VCaP (cell line): Measurements from ENCODE around the gene RIMBP3B.
"Not testable (repeated sequence)": the region's sequence is repeated elsewhere in the genome, so short reads cannot be mapped to it uniquely, and the experiment has no call there.

Experiments used
- H3K27ac ChIP-seq: fragments of 450-650 bp; 2 replicates; pipeline ENCODE4 v1.5.1; 2017

Gene RIMBP3B

GRCh38 chr22:21383701-21384467 is at the start of gene RIMBP3B:
RIMBP3B (plus strand) TSS chr22:21383751; CDS start chr22:21383859, 108 bp downstream.
- H3K27ac ChIP-seq = not testable (repeated sequence)

DNA sequence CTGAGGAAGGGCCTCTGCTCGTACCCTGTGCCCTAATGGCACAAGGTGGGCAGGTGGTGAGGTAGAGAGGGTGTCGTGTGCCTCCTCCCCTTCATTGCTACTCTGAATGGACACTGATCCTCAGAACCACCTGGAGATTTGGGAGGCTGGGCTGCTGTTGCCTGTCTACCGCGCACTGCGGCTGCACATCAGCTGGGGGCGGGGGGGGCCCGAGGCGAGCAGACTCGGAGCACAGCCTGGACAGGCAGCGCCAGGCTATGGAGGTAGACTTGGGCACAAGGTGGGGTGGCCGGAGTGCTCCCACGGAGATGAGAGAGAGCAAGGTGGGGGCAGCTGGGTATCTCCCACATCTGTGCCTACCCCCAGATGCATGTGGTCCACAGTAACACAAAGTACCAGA is 26.0 kb upstream of the RIMBP3B start:
- H3K27ac ChIP-seq = not testable (repeated sequence)

DNA sequence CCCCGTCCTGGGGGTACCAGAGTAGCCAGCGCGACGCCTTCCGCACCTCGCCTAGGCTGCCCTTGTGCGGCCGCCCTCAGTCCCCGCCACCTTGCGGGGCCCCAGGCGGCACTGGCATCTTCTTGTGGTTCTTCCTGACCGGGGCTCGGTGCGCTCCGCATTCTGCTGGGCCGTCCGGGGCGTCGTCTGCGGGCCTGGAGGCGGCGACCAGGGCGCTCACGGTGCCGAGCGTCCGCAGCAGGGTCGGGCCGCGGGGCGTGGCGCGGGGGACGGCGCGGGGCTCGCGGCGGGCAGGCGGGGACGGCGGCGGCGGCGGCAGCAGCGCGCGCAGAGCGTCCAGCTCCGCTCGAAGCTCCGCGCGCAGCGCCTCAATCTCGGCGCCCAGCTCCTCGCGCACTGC is 23.0 kb upstream of the RIMBP3B start:
- H3K27ac ChIP-seq = not testable (repeated sequence)

DNA sequence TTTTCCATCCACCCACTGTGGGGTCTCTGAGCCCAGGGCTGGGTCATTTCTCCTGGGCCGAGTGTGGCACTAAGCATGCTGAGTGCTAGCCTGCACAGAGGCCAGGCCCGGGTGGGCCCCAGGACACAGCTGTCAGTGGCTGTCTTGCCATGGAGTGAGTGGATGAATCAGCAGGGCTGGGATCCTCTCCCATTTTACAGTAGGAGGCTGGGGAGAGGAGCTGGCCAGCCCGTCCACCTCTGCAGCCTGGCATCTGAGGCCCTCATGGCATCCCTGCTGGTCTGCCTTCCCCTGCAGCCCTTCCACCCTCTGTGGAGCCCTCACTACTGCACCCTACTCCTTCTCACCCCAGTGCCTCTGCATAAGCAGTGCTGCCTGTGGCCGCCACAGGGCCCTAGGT is 21.1 kb upstream of the RIMBP3B start:
- not testable (repeated sequence) for H3K27ac ChIP-seq

DNA sequence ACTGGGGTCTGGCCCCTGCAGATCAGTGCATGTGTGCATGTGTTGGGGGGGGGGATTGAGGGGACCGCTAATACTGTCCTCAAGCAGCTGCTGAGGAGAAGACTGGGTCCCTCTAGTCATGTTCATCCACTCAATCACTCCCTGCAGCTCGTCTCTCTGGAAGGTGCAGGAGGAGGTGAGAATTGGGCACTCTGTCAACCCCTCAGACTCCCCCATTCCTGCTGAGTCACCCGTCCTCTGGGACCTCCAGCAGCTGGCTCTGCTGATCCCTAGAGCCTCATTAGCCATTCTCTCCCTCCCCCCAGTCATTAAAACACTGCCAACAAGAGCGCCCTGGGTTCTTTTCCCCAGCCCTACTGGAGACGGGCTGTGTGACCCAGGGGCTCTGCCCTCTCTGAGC is 20.5 kb upstream of the RIMBP3B start:
- H3K27ac ChIP-seq = not testable (repeated sequence)

GRCh38 chr22:21363803-21364202 is 19.7 kb upstream of the RIMBP3B start:
- not testable (repeated sequence) for H3K27ac ChIP-seq

DNA sequence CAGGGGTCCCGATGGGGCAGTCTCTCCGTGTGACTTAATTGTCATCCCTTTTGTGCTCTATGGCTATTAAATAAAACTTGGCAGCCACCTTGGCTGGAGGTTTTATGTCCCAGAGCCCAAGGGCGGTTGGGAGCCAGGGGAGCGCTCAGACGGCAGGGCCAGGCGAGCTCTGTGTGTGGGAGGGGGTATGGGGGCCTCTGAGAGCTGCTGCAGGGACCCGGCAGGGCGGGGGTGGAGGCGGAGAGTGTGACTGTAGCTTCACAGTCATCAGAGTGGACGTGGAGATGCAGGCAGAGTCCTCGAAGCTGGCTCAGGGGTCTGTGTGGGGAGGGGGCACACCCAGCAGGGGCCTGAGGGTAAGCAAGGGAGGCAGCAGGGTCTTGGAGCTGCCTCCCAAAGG is 19.2 kb upstream of the RIMBP3B start:
- H3K27ac ChIP-seq = not testable (repeated sequence)

GRCh38 chr22:21365337-21365736 is 18.2 kb upstream of the RIMBP3B start:
- H3K27ac ChIP-seq = not testable (repeated sequence)

DNA sequence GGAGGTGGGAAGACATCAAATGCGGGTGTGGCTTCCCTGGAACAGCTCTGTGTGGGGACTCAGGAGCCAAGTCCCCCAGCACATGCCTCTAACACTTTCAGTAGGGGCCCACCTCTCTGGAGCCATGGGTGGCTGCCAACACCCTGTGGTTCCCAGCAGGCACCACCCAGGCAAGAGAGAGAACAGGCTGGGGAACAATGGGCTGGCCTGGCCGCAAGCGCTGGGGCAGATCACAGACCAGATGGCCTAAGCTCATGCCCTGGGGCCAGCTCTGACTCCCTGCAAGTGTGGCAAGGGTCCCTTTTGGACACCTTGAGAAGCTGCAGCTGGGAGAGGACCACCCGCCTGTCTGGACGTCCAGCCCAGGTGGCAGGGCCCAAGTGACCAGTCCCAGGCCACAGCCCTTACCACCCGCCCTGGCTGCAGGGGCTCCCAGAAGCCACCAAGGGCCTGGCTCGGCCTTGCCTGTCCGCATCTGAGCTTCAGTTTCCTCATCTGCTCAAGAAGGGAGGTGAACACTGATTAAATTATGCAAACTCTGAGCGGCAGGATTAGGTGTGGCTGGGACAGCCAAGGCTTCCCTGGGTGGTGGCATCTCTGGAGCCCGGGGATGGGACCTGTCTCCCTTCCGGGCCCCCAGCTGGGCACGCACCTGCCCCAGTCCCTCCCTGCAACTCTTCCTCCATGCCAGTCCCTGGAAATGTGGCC is 14.8 kb upstream of the RIMBP3B start:
- H3K27ac ChIP-seq = not testable (repeated sequence)

DNA sequence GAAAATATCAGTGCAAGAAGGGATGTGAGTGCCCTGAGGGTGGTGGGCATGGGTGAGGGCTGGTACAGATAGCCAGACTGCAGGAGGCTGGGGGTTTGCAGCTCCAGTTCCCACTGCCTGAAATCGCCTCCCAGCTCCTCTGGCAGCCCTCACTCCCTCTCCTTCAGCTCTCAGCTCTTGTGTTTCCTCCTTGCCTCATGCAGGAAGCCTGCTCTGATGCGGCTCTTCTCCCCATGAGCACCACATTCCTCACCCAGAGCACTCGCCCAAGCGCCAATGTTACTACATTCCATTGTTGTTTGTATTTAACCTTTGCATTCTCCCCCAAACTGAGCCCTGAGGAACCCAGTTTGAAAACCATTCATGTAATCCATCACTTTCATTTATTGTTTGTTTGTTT is 7.7 kb upstream of the RIMBP3B start:
- not testable (repeated sequence) for H3K27ac ChIP-seq

GRCh38 chr22:21384468-21385357 is 1.2 kb downstream of the RIMBP3B start:
- H3K27ac ChIP-seq = not testable (repeated sequence)

DNA sequence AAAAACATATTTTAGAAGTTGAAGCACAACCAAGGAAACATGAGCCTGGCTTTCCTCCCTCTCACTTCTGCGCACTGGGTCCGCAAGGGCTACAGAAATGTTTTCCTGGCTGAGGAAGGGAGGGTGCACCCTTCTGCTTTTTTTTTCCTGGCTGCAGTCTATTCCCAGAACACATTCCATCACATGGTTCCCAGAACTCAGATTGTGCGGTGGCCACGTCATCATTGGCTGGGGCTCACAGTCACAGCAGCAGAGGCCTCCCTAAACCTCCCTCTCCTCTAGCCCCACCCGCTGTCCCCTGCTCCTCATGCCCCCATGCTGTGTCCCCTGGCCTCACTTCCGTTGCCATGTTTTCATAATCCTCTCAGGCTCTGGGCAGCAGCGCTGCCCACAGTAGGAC is 5.9 kb downstream of the RIMBP3B start:
- H3K27ac ChIP-seq = not testable (repeated sequence)

- not testable (repeated sequence) for H3K27ac ChIP-seq
Measured at GRCh38 chr22:21390013-21390412, 6.5 kb downstream of the RIMBP3B start.

- H3K27ac ChIP-seq = not testable (repeated sequence)
Measured at GRCh38 chr22:21394613-21395012, 11.1 kb downstream of the RIMBP3B start.

- not testable (repeated sequence) for H3K27ac ChIP-seq
Measured at GRCh38 chr22:21401197-21401969, 17.8 kb downstream of the RIMBP3B start.

- H3K27ac ChIP-seq = not testable (repeated sequence)
Measured at GRCh38 chr22:21402763-21403314, 19.3 kb downstream of the RIMBP3B start.

- not testable (repeated sequence) for H3K27ac ChIP-seq
Measured at GRCh38 chr22:21407139-21407538, 23.6 kb downstream of the RIMBP3B start.

DNA sequence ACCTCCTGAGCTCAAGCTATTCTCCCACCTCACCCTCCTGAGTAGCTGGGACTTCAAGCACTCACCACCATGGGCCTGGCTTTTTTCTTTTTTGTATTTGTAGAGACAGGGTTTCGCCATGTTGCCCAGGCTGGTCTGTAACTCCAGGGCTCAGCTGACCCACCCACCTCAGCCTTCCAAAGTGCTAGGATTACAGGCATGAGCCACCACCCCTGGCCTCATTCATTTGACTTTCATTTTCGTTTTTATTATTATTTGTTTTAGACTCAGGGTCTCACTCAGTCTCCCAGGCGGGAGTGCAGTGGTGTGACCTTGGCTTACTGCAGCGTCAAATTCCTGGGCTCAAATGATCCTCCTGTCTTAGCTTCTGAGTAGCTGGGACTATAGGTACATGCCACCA is 24.2 kb downstream of the RIMBP3B start:
- not testable (repeated sequence) for H3K27ac ChIP-seq

GRCh38 chr22:21416375-21416774 is 32.8 kb downstream of the RIMBP3B start:
- H3K27ac ChIP-seq = not testable (repeated sequence)

GRCh38 chr22:21417227-21417746 is 33.7 kb downstream of the RIMBP3B start, which contains the start of gene HIC2:
HIC2 (plus strand) TSS chr22:21417371; CDS start chr22:21442832, 25,461 bp downstream.
- not testable (repeated sequence) for H3K27ac ChIP-seq

- H3K27ac ChIP-seq = not testable (repeated sequence)
Measured at GRCh38 chr22:21417853-21418252, 34.3 kb downstream of the RIMBP3B start.
